Measurements from ENCODE around the gene IGLON5.

DNA sequence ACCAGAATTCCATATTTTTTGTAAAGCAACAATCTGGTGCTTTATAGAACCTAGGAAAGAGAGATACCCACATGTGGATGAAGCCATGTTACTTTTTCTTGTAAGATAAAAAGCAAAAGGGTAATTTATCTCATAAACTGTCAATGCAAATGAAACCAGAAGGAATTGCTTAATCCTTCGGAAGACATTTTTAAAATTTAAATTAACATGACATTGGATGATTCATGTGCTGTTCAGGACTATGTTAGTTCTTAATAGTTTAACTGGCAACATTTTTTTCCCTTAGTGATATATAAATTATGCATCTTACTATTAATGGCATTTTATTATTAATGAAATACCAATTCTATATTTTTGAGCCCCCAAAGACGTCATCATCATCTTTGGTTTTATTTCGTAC, 25.8 kb upstream of the IGLON5 start:
- TF ChIP-seq, protein P1, sequence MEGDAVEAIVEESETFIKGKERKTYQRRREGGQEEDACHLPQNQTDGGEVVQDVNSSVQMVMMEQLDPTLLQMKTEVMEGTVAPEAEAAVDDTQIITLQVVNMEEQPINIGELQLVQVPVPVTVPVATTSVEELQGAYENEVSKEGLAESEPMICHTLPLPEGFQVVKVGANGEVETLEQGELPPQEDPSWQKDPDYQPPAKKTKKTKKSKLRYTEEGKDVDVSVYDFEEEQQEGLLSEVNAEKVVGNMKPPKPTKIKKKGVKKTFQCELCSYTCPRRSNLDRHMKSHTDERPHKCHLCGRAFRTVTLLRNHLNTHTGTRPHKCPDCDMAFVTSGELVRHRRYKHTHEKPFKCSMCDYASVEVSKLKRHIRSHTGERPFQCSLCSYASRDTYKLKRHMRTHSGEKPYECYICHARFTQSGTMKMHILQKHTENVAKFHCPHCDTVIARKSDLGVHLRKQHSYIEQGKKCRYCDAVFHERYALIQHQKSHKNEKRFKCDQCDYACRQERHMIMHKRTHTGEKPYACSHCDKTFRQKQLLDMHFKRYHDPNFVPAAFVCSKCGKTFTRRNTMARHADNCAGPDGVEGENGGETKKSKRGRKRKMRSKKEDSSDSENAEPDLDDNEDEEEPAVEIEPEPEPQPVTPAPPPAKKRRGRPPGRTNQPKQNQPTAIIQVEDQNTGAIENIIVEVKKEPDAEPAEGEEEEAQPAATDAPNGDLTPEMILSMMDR (IDR thresholded peaks at IDR 0.05) = no peak
- no peak for TF ChIP-seq POLR2AphosphoS5 (IDR thresholded peaks at IDR 0.05)
